Left ventricle myocardium inferior (tissue), 1 donor: ENCODE results near the gene CDH5. TPM values are rescaled to one million over a fixed set of nuclear protein-coding genes. Genes with fewer than 3 reads are reported as not detected.
"Not testable (repeated sequence)": the region's sequence is repeated elsewhere in the genome, so short reads cannot be mapped to it uniquely, and the experiment has no call there.

ENCODE experiments used
- DNase-seq: peaks from one replicate; pipeline ENCODE4 v3.0.0-alpha.2; 2020
- H3K27ac ChIP-seq: fragments of 200-600 bp; replicated peaks from 2 replicates; pipeline ENCODE4 v1.8.0; 2021
- H3K27me3 ChIP-seq: fragments of 200-600 bp; 2 replicates; pipeline ENCODE4 v1.8.0; 2021; ENCODE audit warnings: low read depth
- H3K36me3 ChIP-seq: fragments of 200-600 bp; 2 replicates; pipeline ENCODE4 v1.8.0; 2021
- H3K4me1 ChIP-seq: fragments of 200-600 bp; 2 replicates; pipeline ENCODE4 v1.8.0; 2021
- H3K4me3 ChIP-seq: fragments of 200-600 bp; 2 replicates; pipeline ENCODE4 v1.8.0; 2021; ENCODE audit warnings: mild to moderate bottlenecking, moderate library complexity
- H3K9me3 ChIP-seq: fragments of 200-600 bp; replicated peaks from 2 replicates; pipeline ENCODE4 v1.8.0; 2021
- intact Hi-C: fragments of 100-400 bp; cut with micrococcal nuclease; formaldehyde crosslinking; loops from one replicate; pipeline ENCODE4 v1.11.0; 2022
- total RNA-seq: library from RNA; stranded (reverse); fragmentation: NEBNext Ultra II Directional; extraction: Animal tissue kit (Norgen Biotek cat#: 25700); gene quantifications from one replicate; pipeline ENCODE4 v1.2.1, GENCODE V29; 2021
- TF ChIP-seq, protein P1 (sequence below): fragments of 200-600 bp; IDR thresholded peaks from 2 replicates; pipeline ENCODE4 v1.8.0; 2021; ENCODE audit warnings: antibody characterized with exemption, mild to moderate bottlenecking, borderline replicate concordance
- donor health status: DM: no; HTN: yes; CAD: no; lungs with severe emphysema.

CDH5 gene
- total RNA-seq, 1 donor from 2014 or later = 47.1 TPM

DNA sequence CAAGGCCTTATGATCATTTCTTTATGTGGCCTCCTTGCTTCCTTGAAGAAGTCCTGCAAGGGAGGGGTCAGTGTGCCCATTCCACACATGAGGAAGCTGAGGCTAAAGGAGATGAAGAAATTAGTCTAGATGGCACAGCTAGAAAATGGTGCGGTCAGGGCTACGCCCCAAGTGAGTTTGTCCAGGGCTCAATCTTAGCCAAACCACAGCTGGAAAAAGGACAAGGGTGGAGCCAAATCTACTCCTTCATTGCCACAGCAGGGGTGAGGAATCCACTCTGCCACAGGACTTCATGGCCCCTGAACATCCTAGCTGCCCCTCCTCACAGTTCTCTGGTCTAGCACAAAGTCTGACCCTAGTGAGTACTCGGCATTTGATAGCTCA is 76.8 kb downstream of the CDH5 start:
- intact Hi-C loops = no loop called here
- no peak overlapping the region for H3K27ac ChIP-seq
- no peak overlapping the region for H3K4me3 ChIP-seq
- TF ChIP-seq, protein P1, sequence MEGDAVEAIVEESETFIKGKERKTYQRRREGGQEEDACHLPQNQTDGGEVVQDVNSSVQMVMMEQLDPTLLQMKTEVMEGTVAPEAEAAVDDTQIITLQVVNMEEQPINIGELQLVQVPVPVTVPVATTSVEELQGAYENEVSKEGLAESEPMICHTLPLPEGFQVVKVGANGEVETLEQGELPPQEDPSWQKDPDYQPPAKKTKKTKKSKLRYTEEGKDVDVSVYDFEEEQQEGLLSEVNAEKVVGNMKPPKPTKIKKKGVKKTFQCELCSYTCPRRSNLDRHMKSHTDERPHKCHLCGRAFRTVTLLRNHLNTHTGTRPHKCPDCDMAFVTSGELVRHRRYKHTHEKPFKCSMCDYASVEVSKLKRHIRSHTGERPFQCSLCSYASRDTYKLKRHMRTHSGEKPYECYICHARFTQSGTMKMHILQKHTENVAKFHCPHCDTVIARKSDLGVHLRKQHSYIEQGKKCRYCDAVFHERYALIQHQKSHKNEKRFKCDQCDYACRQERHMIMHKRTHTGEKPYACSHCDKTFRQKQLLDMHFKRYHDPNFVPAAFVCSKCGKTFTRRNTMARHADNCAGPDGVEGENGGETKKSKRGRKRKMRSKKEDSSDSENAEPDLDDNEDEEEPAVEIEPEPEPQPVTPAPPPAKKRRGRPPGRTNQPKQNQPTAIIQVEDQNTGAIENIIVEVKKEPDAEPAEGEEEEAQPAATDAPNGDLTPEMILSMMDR = no peak
- DNase-seq = no peak
- H3K36me3 ChIP-seq = no peaks in the 10 kb centered on the region
- no peaks in the 10 kb centered on the region for H3K4me1 ChIP-seq
- H3K27me3 ChIP-seq = no peaks in the 10 kb centered on the region
- no peaks in the 10 kb centered on the region for H3K9me3 ChIP-seq

DNA sequence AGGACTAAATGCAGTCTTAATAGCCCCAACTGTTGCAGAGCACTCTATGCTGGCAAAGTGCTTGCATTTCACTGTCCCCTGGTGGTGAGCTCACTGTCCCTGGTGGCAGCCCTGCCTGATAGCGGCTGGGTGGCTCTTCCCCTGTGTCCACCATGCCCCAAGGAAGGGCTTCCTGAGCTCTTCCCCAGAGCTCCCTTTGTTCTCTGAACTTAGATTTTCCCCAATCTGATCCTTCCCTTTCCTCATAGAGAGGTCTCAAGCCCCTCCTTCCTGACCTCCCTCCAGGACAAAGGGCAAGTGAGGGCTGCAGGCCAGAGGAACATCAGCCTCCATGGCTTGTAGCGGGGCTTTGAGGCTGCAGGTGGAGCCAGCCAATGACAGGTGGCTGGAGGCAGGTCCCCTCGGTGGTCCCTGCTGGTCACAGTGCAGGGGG is 77.6 kb downstream of the CDH5 start:
- Histone ChIP-seq H3K4me3 (no peak overlapping the region), H3K27ac (no peak overlapping the region), H3K4me1 (no peaks in the 10 kb centered on the region), H3K27me3 (no peaks in the 10 kb centered on the region), H3K9me3 (no peaks in the 10 kb centered on the region), H3K36me3 (no peaks in the 10 kb centered on the region)
- DNase-seq = no peak
- intact Hi-C loops = no loop called here
- TF ChIP-seq, protein P1 = peak; percentile 45

DNA sequence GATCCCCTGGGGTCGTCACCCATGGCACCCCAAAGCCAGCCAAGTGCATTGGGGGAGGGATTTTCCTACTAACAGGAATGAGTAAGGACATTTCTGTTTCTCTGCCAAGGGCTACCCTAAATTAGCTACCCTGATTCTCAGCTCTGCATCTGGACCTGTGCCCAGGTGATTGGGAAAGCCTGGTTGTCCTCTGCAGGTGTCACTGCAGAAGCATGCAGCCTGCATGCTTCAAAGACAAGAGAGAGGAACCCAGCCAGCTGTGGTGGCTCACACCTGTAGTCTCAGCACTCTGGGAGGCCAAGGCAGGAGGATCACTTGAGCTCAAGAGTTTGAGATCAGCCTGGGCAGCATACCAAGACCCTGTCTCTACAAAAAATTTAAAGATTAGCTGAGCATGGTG is 80.2 kb downstream of the CDH5 start:
- H3K27ac ChIP-seq = no peak overlapping the region
- intact Hi-C loops = no loop called here
- TF ChIP-seq, protein P1 = no peak
- no peaks in the 10 kb centered on the region for H3K4me1 ChIP-seq
- no peaks in the 10 kb centered on the region for H3K27me3 ChIP-seq
- H3K36me3 ChIP-seq = no peaks in the 10 kb centered on the region
- DNase-seq = no peak
- no peak overlapping the region for H3K4me3 ChIP-seq
- H3K9me3 ChIP-seq = no peaks in the 10 kb centered on the region

DNA sequence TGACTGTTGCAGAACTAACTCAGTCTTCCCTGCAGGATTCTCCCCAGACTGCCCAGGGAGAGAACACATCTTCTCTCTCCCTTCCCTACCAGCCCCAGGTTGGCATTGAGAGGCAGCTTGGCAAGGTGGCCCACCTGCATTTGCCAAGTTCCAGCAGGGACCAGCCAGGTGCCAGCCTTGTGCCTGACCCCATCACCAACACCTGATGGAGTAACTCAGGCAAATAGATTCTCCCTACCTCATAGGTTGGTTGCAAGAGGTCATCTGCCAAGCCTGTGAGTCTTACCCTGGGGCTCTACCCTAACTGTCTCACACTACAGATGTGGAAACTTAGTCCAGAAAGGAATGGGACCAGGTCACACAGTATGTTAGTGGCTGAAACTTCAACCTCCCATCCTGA is 81.0 kb downstream of the CDH5 start:
- no peak overlapping the region for H3K27ac ChIP-seq
- no peaks in the 10 kb centered on the region for H3K36me3 ChIP-seq
- no peaks in the 10 kb centered on the region for H3K9me3 ChIP-seq
- no peak overlapping the region for H3K4me3 ChIP-seq
- DNase-seq = no peak
- TF ChIP-seq, protein P1 = no peak
- no peaks in the 10 kb centered on the region for H3K4me1 ChIP-seq
- no peaks in the 10 kb centered on the region for H3K27me3 ChIP-seq
- intact Hi-C loops = no loop called here

DNA sequence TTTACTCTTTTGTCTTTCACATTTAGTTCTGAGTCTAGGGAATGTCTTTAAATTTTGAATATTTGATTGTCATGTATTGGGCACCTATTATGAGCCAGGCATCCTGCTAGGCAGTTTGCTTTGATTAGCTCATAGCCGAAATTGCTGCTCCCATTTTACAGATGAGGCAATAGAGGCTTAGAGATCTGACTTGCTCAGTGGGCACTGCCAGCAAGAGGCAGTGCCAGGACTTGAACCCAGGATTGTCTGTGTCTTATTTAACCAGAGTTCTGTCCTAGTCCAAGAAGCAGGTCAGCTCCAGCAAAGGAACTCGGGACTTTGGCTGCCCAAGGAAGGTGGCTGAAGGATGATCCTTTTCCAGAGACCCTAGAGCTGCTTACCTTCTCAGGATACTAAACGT is 85.1 kb downstream of the CDH5 start:
- intact Hi-C loops = no loop called here
- DNase-seq = no peak
- TF ChIP-seq, protein P1 = no peak

DNA sequence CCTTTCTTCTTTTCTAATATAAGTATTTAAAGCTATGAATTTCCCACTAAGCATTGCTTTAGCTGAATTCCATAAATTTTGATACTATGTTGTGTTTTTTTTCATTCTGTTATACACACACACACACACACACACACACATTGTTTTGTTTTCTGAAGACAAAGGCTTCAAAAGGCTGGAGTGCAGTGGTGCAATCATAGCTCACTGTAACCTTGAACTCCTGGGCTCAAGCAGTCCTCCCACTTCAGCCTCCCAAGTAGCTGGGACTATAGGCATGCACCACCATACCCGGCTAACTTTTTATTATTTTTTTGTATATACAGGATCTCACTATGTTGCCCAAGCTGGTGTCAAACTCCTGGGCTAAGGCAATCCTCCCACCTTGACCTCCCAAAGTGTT is 86.7 kb downstream of the CDH5 start:
- DNase-seq, H3K36me3 ChIP-seq, H3K27ac ChIP-seq, H3K9me3 ChIP-seq, H3K4me3 ChIP-seq, H3K27me3 ChIP-seq, H3K4me1 ChIP-seq, intact Hi-C loops: not testable (repeated sequence)

More for the DNA sequence above, 85.1 kb downstream of the CDH5 start:
- Histone ChIP-seq H3K27ac (no peak overlapping the region), H3K4me3 (no peak overlapping the region), H3K27me3 (no peaks in the 10 kb centered on the region), H3K36me3 (no peaks in the 10 kb centered on the region), H3K4me1 (no peaks in the 10 kb centered on the region), H3K9me3 (no peaks in the 10 kb centered on the region)

Other genes starting within 250 kb of the CDH5 start
- gene BEAN1, start 60.6 kb downstream of the CDH5 start, total RNA-seq = 0.33 TPM
- gene TK2, start 183.4 kb downstream of the CDH5 start, total RNA-seq = 18.6 TPM
- 7.8 TPM for gene CKLF, start 185.9 kb downstream of the CDH5 start, total RNA-seq
- 1.0 TPM for gene CMTM1, start 199.7 kb downstream of the CDH5 start, total RNA-seq
- gene CMTM2, start 212.8 kb downstream of the CDH5 start, total RNA-seq = not detected
- gene CMTM3, start 238.0 kb downstream of the CDH5 start, total RNA-seq = 8.3 TPM